NCI-H2171 (cell line): ENCODE data around the gene UBE2O.

ENCODE experiments used
- DNase-seq: peaks from one replicate; lab custom pipeline; 2025; lab: John Stamatoyannopoulos, UW

UBE2O gene

DNA sequence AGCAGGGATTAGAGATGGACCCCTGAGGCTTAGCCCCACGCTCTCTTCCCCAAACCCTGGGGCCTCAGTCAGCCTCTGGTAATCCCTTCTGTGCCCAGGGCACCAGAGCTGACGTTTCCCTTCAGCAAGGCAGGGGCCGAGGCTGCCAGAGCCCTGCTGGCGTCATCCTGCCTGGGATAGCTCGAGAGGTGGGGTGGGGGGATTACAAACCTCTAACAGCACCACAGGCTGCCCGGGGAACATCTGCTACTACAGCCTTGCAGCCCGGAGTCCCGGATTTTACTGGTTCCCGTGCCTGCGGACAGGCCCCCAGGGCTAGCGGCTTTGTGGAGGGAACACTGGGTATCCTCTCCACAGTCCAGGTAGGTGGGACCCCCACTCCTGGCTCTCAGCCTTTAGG is 14.4 kb upstream of the UBE2O start, which contains the start of gene AANAT:
AANAT (plus strand) TSS at position 238 of the 400 bp plus-strand sequence. CDS start 1,144 bp downstream, outside the sequence.
- peak; percentile 30 for DNase-seq

- DNase-seq, result no peak
Measured at GRCh38 chr17:76466775-76467130, 13.8 kb upstream of the UBE2O start.

DNA sequence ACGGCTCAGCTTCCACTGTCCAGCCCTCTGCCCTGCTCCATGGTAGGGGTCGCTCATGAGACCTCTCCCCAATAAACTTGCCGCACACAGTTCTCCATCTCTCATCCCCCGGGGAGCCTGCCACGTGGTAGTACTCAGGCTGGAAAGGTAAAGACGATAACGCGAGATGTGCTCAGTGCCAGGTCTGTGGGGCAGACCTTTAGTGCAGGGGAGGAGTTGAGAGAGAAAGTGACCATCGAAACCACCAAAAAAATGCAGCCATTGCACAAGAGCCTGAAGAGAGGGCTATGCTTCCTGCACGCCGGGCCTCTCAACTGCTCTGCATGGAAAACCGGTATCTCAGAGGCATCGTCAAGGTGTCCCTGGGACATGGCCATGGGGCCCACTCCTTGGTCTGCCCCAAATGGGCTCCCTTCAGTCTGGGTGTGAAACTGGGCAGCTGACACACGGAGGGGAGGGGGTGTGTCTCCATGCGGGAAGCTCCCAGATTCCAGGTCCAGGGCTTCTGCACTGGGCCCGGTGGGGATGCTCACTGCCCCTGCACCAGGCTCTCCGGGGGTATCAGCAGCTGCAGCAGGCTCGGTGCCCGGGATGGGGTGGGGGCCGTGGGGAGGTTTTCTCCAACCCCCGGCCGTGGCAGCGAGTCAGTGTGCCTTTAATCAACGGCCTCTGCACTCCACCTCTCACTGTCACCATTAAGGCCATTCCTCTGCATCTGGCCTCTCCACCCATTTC is 9.8 kb upstream of the UBE2O start:
- DNase-seq, result no peak

DNA sequence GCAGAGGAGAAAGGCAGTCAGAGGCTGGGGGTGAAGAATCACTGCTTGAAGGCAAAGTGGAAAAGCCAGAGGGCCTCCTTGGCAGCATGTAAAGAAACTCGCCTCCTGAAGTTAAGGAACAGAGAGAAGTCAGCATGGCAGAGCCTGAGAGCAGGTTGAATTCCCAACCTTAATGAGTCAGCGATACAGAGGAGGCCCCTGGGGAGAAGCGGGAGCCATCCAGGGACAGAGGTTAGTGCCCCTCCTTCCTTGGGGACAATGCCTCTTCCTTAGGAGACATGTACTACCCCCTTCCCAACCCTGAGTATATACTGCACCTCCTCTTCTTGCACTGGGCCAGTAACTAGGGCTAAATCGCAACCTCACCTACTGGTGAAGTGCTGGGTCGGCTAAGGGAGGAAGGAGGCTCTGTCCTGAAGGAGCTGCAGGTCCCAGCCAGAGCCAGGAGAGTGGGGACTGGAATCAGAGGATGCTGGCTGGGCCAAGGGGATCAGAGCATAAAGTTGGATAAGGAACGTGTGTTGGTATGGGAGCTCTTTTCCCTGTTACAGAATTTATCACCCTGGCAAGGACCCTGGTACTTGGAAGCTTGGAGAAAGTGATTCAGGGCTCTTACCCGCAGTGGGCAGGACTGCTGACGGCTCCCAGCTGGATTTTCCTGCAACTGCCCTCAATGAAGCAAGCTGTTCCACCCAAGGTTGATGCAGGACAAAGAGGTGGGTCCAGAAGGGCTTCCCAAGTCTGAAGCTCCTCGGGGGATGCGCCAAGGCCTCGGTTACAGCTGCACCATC is 9.0 kb upstream of the UBE2O start:
- no peak for DNase-seq

DNA sequence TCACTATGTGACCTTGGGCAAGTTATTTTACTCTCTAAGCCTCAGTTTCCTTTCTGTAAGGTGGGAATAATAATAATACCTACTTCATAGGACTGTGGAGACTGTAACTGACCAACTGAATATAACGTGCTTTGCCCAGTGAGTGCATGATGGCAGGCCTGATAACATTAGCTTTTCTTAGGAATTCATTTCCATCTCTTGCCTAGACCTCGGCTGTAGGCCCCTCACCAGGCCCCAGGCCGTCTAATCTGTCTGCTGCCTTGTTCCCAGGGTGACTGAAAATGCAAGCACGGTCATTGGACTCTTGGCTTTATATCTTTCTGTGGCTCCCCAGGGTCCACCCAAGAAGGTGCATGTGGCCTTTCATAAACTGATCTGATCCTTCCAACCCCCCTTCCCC is 6.7 kb upstream of the UBE2O start:
- no peak for DNase-seq

DNA sequence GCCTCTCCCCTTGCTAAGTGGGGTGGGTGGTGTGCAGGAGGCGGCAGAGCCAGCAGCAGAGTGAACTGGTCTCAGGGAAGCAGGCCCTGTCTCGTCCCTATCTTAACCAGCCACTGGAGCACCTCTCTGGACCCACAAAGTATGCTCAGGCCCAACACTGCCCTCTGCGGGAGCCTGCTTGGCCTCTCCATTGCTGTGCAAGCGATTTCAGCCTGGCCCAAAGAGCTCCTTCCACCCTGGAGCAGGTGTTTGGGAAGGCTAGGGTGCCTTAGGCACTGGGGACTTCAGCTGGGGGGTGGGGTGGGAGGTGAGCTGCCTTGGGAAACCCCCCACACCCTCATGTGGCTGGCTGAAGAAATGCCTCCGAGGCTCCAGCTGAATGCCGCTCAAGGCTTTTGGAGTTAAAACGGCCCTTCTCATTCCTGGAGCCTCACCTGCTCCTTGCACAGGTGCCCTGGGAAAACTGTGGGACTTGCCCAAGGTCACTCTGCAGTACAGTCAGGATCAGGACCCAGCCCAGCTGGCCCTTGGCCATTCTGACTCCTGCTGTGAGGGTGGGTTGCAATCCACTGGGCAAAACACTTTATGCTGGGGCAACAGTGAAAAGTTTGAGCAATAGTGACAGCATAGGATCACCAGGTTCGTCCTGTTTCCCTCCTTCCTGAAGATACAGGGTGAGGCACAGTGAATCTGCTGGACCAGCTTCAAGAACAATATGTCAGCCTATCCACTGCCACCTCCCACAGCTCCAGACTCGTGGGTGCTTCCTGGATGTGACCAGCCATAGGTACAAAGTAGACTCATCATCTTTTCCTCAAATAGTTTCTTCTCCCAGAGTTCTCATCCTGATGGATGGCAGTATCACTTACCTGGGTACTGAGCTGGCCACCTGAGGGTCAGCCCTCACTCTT is 5.9 kb upstream of the UBE2O start:
- DNase-seq, result no peak

DNA sequence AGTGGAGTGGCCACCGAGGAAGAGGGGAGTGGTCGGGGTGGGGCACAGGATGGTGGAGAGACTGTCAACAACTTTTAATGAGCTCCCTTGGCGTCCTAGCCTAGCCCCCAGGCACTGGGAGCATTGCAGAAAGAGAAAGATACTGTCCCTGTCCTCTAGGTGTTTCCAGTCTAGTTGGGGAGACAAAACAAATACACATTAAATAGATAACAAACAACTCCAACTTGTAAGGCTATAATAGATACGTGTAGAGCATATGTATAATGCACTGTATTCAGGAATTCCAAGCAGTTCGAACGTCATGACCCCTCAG is 435 bp upstream of the UBE2O start:
- DNase-seq, result no peak

DNA sequence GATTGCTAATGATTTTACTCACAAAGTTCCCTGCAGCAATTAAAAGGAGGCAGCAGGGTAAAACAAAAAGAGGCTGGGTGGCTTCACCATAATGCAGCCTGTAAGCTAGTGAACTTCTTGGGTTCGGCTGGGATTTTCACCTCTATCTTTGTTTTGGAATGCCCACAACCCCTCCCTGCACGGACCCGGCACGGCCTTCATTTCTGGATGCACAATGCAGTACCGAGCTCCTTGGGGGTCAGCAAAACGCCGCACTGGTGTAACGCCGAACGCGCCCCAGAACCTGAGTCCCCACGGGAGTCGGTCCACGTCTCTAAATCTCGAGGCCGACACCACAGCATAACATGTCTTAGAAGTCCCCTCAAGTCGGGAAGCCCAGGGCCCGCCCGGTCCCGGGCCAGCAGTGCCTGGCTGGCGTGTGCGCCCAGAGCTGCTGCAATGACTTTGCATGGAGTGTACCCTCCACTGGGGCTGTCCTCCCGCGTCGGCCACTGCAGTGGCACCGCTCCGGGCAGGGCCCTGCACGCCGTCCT is 759 bp downstream of the UBE2O start:
- DNase-seq, result no peak

DNA sequence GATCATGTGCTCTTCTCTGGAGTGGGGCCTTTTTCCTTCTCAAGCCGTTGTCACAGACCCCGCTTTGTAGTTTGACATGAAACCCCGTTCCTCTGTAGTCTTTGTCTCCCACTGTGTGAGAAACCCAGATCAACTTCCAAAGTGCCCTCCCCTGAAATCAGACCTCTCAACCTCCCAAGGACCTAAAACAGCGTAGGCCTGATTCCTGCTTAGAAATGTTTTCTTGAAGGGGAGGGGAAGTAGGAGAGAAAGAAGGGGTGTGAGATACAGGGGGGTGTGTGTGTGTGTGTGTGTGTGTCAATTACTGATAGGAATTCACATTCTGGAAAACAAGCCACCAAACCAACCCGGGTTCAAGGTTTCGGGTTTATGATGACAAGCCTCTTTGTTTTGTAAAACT is 1.4 kb downstream of the UBE2O start:
- DNase-seq, result no peak

DNA sequence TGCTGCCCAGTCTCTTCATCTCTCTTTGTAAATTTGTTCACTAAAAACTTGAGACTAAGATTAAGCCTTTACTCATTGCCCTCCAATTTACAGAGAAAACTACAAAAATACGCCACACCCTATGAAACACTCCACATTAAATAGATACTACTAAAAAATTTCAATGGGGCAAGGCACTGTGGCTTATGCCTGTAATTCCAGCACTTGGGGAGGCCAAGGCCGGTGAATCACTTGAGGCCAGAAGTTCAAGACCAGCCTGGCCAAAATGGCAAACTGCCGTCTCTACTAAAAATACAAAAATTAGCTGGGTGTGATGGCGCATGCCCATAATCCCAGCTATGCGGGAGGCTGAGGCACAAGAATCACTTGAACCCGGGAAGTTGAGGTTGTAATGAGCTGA is 3.8 kb downstream of the UBE2O start:
- no peak for DNase-seq

DNA sequence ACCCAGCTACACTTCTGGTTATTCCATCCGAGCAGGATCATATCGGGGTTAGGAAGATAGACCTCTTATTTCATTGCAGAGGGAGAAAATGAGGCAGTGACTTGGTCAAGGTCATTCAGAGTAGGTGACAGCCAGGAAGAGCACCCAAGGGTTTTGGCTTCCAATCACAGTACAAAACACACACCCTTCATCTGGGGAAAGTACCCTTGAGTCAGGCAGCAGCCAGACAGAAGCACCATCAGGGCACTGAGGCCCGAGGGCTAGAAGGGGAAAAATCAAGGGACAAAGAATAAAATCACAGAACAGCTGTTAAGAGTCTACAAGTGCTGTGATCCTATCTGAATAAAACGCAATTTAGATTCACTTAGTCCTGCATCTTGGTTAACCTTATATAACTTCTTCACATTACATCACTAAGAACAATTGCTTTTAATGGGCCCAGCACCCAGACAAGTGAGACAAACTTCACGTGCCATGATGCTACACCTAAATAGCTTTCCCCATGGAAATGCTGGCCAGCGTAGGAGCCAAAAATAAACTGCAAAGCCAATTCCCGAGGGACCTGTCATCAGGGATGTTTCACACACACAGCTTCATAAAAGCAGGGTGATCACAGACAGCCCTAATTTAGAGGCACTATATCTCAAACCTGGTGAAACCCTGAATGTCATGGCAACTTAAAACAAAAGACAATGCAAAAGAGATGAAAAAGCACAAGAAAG is 4.9 kb downstream of the UBE2O start:
- no peak for DNase-seq

- DNase-seq, result no peak
Measured at GRCh38 chr17:76446449-76447231, 6.3 kb downstream of the UBE2O start.

- no peak for DNase-seq
Measured at GRCh38 chr17:76445697-76446448, 7.1 kb downstream of the UBE2O start.

DNA sequence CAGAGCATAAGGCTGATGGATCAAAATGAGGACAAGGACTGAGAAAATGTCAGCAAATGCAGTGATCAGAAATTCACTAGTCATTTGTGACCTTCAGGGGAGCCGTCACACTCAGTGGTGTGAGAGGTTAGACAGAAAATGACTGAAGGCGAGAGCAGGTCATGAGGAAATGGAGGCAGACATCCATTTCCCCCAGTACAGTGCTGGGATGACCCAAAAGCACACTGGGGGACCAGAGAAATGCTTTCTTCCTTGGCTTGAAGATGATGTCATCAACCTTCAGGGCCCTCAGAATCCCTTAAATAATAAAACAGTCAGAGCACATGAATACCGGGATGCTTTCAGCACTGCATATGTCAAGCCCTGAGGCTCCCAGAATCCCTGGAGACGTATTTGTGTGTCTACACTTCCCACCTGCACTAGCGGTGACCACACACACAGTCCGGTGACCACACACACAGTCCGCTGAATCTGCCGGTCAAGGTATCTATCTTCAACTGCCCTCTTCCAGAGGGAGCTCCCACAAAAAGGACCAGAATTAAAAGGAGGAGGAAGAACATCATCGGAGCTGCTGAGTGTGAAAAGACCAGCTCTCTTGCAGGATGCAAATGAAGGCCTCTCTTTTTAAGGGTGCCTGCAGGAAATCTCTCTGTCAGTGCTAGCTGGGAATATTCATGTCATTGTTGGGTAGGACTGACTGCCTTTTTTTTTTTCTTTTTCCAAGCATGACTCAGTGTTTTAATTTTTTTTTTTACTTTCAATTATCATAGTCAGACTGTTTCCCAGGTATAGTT is 8.2 kb downstream of the UBE2O start:
- DNase-seq, result no peak

DNA sequence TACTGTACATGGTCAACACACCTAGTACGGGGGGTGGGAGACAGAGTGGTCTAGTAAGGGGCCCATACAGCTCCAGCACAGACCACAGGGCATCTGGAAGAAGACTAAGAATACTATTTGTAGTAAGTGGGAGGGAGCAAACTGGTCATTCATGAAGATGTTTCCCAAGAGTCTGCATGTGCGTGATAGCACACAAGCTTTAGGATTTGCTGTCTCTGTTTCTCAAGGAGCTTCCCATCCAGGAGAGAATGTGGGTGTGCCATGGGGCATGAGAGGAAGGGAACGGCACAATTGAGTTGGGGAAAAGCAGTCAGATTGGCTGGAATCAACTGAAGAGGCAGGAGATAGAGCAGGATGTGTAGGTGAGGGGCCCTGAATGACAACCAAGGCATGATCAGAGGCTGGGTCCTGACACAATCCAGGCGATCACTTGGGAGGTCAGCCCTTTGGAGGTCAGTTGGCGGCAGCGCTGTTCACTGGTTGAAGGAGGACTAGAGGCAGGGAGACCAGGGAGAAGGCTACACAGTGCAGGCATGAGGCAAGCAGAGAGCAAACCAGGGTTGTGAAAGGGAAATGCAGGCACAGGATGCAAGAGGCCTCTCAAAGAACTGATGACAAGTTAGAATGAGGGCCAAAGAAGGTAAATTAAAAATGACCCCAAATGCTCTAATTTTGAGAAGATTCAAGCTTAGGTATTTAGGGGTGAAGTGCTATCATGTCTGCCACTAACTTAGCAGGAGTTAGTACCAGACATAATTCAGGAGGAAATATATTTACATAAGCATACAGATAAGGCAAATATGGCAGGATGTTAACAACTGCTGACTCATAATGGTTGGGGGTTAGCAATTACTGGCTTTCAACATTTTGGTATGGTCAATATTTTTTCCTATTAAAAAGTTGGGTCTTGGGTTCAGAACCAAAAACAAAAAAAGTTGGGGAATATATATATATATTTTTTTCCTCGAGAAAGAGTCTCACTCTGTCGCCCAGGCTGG is 10.3 kb downstream of the UBE2O start:
- no peak for DNase-seq

GRCh38 chr17:76441686-76442340 is 11.1 kb downstream of the UBE2O start:
- no peak for DNase-seq

DNA sequence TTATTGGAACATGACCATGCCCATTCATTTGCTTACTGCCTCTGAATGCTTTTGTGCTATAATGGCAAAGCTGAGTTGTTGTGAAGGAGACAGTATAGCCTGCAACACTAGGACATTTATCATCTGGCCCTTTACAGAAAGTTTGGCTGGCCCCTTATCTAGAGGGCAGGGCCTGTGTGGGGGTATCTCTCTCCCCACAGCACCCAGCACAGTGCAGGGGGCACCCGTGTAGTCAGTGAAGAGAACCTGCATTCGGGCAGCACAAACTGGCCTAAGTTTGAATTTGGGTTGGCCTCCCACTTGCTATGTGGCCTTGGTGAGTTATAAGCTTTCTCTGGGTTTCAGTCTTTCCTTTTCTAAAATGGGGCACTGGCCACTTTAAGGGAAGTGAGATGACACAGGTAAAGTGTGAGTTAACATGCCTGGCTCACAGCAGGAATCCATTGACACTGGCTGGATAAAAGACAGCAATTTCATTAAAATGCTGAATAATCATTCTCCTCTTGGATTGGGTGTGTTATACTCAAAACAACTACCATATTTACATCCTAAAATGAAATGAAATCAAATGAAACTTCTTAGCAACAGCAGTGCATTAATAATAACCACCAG is 12.1 kb downstream of the UBE2O start:
- DNase-seq, result no peak
